ENCODE measurements around the gene TOX2.

TOX2 gene

DNA sequence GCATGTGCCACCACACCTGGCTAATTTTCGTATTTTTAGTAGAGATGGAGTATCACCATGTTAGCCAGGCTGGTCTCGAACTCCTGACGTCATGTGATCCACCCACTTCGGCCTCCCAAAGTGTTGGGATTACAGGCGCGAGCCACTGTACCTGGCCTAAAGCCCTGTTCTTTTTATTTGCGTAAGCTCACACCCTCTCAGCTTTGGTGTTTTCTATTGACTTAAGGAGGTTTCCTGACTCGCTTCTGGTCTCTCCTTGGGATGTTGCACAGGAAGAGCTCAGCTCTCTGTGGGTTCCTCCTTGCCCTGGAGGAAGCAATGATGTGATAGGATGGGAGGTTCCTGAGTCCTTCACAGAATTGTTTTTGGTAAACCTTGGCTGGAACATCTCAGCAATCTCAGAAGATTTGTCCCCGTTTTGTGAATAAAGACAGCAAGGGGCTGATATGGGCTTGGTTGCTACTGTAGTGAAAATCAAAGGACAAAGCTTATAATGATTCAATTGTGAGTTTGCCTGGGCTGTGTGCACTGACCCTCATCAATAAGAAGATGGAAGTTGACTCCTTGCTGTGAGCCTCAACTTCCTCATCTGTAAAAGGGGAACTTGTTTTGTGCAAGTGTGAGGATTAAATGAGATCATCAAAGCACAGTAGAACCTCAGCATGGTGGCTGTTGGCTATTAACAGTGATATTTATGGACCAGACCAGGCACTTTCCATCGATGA lies 27.0 kb downstream of the TOX2 start:
- DNase-seq = no peak

DNA sequence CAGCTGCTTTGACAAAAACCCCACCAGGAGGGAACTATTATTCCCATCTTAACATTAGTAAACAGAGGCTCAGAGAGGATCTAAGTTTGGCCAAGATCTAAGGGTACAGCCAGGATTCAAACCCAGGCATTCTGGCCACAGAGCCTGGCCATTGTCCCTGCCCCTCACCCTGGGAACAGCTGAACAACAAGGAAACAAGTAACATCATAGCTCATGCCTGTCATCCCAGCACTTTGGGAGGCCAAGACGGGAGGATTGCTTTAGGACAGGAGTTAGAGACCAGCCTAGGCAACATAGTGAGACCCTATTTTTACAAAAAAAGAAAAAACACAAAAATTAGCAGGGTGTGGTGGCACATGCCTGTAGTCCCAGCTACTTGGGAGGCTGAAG lies 27.5 kb downstream of the TOX2 start:
- no peak for DNase-seq

DNA sequence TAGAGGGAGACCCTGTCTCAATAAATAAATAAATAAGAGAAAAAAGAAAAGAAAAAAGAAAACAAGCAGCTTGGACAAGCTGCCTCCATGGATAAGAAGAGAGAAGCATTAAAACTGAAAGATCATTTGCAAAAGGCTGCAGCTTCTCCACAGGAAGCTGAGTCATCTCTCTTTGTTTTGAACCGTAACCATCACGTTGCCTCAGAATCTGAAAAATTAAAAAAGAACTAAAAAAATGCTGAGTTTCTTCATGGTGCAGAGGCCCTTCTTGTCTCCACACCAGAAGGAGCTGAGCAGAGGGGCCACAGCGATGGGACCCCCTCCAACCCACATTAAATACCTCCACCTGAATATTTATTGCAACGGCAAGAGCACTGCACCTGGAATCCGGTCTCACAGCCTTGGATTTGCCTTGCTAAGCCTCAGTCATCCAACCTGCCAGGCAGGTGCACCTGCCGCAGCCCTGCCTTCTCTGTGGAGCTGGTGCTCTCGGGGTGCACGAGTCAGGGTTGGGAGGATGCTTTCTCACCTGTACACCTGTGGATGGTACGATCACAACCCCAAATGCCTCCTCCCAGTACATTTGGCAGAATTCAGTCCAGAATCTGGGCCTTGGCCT lies 28.1 kb downstream of the TOX2 start:
- DNase-seq = no peak

DNA sequence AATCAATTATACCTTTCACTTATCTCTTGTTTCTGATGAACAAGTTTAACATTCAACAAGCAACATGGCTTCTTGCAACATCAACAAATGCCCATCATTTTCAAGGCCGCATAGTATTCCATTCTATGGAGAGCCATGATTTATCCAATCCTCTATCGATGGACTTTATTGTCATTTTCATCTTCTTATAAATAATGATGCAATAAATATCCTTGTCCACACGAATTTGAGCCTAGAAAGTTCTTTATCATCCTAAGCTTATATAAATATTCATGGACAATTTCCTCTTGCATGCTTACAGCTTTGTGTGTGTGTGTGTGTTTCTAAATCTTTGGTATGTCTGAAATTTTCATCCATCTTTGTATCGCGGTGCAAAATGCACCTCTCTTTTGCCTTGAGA lies 29.1 kb downstream of the TOX2 start:
- no peak for DNase-seq

DNA sequence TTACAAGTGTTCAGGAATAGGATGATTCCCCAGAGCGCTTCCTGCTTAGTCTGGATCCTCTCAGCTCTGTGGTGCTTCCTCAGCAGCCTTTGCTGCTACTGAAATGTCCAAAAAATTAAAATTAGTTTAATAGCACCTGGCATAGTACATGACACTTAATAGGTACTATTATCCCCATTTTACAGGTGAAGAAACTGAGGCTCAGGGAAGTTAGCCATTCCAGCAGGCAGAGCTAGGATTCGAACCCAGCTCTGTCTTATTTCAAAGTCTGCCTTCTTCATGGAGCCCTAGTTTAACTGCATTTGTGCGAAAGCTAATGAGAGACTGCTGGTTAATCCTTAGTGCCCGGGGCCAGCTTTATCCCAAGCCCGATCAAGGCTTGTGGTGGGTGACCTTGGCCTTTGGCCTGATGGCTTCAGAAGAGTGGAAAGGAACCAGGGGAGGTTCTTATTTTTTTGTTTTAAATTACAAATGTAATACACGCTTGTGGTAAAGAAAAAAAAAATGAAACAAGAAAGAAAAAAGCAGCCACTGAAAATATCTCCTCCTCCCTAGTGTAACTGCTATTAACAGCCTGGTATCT lies 30.1 kb downstream of the TOX2 start:
- DNase-seq = no peak

DNA sequence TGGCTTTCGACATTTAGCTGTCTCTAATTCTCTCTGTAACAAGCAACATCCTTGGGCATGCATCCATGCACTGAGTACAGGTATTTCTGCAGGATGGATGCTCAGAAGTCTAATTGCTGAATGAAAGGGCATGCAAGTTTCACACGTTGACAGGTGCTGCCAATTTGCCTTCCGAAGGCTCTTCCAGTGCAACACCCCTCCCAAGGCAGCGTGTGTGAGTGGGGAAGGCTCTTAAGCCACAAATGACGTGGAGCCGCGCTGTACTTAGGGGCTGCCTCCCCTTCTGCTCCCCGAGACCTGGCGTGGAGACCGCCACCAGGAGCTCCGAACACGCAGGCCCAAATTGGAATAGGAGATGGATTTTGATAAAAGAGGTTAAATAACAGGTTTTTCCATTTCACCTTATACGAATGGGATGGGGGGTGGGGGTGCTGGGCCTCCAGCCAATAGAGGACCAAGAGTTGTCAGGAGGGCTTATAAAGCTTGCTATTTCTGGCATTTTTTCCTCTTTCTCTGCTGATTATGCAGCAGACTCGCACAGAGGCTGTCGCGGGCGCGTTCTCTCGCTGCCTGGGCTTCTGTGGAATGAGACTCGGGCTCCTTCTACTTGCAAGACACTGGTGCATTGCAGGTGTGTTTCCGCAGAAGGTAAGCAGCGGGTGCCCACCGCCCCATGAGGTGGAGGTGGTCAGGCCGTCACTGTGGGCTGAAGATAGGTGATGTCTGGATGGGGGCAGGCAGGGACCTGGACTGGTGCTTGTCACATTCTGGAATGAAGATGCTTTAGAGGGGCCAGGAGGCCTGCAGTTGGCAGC lies 30.9 kb downstream of the TOX2 start:
- no peak for DNase-seq

DNA sequence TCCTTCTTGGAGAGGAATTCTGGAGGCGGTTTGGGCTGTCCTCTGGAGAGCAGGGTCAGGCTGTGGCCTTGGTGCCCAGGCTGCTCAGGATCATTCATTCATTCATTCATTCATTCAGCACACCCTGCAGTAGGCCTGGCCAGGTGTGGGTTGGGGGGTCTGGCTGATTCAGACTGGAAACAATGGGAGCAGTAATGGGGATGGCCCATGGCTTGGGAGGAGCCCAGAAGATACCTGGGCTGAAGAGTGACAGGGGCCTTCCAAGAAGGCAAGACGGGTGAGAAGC lies 31.5 kb downstream of the TOX2 start:
- no peak for DNase-seq

DNA sequence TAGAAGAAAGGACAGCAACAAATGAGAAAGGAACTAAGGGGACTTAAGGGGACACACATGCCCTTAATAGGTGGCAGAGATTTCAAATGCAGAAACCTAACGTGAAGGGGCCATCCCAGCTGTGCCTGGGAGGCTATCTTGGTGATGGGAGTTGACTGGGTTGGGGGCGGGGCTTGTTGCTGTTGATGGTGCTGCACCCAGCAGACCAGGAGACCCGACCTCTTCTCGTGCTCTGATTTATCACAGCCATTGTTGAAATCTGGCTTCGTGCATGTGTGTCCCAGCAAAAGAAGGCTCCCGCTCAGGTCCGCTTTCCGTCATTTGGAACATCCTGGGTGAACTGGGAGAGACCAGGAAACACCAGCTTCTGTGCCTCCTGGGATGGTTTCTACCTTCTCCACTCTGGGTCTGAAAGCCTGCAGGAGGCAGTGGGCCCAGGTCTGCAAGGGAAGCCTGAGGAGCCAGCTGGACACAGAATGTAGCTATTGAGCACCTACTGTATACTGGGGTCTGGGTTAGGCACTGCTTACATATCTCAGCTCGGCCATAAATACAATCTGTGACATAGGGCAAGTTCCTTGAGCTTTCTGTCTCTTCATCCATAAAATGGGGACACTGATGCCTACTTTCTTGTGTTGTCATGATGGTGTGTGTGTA lies 32.1 kb downstream of the TOX2 start:
- no peak for DNase-seq

DNA sequence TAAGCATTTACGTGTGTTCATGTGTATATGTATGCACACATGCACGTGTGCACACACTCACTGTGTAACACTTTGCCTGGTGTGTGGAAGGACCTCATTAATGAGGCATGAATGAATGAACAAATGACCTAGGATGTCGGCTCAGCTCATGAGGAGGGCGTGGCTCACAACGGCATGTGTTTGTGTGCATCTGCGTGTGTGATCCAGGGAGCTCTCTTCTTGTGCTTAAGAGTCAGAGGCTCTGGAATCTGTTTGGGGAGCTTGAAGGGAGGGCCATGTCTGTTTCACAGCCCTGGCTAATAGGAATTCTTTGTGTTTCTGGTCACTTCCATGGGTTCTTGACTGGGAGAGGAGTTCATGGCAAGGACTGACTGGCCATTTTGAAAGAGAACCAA lies 32.7 kb downstream of the TOX2 start:
- no peak for DNase-seq

DNA sequence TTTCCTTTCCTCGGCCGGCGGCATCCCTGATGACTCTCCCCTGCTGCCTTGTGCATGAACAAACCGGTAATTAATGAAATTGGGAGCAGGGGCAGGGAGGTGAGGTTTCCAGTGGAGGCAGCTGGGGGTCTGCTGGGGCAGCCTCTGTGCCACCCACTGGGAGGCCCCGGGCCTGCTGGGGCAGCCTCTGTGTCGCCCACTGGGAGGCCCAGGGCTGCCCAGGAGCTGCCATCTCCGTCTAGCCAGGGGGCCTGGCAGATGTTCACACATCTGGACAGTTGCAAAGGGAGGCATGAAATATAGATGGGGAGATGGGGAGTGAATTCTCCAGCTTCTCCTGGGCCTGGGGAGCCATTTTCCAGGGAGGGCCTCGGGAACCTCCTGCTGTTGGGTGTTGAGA lies 33.8 kb downstream of the TOX2 start:
- DNase-seq = no peak

DNA sequence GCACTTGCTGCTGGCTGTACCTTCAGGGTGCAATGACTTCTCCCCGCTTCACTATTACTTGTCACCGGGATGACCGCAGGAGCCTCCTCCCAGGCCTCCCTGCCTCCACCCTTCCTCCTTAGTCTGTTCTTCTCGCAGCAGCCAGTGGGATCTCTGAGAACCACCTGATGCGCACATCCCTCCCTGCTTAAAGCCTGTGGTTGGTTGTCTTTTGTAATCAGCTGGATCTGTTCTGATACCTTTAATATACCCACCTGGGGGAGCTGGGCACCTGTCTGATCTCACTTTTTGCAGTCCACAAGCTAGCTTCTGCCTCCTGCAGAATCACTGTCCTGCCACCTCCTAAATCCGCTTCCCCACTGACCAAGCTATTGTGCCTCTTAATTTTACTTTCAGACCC lies 34.6 kb downstream of the TOX2 start:
- DNase-seq = no peak

DNA sequence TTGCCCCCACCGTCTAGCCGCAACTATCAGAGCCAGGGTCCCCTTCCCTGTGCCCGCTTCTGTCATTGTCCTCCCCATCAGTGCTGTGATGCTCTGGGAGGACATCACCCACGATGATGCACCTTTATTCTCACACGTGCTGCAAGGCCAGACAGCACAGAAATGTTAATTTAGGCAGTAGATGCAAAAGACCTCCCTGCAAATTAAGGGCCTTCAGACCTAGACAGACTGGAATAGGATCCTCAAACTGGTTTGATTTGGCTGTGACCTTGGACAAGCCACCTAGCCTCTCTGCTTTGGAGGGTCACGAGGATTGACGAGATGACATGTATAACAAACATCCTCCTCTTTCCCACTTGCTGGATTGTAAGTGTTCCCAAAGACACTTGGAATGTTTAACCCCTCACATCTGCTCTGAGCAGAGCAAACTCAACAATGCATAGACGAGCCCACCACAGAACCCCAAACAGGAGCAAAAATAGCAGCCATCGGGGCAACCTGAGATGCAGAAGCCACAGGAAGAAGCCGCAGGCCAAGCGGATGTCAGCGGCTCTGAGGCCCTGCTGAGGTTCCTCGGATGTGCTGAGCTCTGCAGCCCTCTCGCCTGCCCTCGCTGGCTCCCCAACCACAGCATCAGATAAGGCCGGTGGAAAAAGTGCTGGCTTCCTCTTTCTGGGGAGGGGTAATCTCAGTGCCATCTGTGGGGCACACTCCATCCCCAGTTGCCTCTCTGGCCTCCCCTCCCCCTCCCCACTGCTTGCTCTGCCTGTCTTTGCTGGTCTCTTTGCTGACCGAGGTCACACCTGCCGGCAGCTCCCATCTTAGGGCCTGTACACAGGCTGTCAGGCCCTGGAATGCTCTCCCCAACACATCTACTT lies 35.3 kb downstream of the TOX2 start:
- peak; percentile 63 for DNase-seq

DNA sequence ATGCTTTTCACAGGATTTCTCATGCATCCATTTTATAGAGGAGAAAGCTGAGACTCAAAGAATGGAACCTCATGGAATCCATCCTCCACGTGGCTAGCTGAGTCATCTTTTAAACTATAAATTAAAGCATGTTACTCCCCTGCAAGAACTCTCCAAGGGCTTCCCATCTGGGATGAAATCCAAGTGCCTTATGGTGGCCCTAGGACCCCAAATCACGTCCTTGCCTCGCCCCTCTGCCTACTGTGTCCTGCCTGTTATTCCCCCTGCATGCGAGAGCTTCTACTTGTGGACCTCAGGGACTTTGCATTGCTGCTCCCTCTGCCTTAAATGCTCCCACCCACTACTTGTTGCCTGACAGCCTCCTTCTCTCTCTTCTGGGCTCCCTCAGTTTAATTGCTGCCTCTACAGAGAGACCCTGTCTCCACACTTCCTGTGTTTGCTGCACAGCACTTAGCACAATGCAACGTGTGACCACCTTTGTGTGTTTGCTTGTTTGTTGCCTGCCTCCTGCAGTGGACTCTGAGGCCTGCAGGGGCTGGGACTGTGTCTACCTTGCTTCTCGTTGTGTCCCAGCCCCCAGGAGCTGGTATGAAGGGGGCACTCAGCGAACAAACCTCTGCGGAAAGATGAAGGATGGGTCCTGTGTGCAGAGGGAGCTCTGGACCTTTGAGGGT lies 39.4 kb downstream of the TOX2 start:
- DNase-seq = no peak

DNA sequence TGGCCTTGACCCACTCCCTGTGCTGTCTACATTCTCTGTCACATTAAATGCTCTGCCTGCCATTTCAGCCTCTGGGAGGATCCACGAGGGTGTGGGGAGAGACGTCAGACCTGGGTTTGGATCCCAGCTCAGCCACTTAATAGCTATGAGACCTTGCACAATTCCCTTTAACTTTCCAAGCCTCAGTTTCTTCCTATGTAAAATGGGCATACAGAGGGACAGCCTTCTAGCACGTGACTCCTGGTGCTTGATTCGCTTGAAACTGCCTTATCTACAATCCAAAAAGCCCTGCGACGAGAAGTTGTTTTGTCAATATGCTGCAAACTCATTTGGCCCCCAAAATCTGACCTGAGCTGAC lies 40.0 kb downstream of the TOX2 start:
- DNase-seq = no peak

DNA sequence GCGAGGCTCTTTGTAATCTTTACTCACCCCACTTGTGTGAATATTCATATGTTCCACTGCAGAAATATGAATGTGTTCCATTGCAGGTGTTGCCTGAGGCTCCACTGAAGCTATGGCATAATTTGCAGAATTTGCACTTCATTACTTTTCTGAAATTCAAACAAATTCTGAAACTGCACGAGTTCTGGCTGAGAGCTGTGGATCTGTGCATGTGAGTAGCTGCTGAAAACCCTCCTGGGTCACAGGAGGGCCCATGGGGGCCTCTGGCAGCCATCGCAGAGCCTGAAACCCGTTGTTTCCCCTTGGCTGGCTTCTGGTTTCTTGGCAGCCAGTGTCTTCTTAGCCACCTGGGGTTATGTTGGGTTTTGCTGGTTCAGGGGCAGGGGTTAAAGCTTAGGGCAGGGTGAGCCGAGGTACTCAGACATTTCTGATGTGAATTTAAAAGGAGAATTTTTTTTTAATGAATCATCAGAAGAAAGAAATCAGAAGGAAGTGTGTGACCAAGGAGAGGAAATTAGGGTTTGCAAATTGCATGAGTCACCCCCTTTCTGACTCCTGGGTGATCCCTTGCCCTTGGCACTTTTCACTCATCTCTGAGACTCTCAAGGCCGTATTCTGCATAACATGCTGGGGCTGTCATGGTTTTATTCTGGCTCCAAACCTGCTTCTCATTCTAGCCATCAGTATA lies 40.6 kb downstream of the TOX2 start:
- DNase-seq = peak; percentile 24

DNA sequence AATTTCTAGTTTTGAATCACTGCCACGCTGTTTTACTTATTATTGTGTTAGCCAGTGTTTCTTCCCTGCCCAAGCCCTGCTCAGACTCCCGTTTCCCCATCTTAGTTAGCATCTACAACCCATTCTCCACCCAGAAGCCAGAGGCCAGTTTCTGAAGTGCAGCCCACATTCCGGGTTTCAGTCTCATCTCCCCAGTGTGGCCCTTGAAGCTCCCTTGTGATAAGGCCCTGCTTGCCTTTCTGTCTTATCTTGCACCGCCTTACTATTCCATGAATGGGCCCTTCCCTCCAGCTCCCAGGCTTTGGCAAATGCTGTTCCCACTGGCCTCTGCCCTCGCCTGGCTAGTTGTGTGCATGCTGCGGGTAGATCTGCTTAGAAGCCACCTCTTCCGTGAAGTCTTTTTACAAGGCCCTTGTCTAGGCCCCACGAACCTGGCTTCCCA lies 41.1 kb downstream of the TOX2 start:
- DNase-seq = no peak

DNA sequence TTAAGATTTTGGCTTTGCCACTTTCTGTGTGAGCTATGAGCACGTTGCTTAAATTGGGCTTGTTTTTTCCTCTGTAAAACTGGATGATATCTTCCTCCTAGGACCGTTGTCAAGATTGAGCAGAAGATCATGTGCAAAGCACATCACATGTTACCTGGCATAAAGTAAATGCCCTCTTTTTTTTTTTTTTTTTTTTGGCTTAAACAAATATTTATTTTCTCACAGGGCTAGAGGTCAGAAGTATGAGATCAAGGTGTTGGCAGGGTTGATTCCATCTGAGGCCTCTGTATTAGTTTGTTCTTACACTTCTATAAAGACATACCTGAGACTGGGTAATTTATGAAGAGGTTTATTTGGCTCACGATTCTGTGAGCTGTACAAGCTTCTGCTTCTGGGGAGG lies 42.7 kb downstream of the TOX2 start:
- no peak for DNase-seq

DNA sequence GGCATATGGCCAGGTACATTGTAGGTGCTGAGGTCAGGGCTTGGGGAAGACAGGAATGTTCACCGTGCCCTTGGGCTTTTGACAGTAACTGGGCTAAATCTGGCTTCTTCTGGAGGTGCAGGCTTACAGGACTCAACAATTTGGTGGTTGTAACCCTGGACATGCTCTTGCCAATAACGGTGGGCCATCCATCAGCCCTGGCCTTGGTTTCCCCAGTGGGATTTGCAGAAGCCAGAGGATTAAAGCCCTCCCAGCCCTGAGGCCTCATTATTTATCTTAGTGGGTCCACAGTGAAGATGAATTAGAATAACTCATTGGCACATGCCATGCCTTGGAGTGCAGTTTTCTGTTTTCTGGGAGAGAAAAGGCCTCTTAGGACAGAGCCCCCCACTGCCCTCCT lies 44.0 kb downstream of the TOX2 start:
- DNase-seq = no peak

DNA sequence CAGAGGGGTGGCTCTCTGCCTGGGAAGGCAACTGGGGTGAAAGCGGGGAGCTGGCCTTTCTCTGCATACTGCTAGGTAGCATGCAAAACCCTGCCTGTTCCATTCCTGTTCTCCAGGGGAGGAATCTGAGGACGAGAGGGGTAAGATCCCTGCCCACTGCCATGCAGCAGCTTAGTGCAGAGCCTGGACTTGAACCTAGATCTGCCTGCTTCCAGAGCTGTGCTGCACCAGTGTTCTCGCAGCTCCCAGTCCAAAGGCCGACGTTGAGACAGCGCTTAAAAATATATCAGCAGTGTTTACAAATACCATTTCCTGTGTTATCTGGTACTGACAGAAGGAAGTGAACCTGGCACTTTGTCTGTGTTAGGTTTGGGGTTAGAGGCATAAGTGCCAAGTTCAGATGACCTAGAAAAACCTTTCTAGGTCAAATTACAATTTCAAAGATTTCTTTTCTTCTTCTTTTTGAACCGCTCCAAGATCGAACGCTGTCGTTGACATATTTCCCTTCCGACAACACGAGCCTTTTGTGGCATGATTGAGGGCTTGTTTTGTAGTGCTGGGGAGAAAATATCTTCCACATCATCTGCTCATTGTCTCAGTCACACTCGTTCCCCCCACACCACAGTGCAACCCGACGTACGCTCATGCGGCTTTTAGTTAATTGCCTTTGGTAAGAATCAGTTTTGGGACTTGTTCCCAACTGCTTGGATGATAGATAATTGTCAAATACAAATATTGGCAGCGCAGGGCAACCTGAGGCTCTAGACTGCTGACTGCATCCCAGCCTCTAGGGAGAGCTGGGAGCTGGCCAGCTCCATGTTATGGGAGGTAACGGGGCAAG lies 44.6 kb downstream of the TOX2 start:
- DNase-seq = no peak

DNA sequence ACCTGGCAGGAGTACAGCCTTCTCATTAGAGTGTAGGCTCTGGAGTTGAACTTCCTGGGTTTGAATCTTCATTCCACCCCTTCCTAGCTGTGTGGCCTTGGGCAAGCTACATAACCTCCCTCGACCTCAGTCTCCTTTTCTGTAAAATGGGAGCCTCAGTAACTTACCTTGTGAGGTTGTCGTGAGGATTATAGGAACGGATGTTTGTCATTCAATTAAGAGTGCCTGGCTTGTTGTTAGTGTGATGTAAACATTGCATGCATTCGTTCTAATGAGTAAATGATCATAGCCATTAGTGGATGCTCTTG lies 45.2 kb downstream of the TOX2 start:
- DNase-seq = no peak
